ENCODE measurements around the gene XPNPEP2.

DNA sequence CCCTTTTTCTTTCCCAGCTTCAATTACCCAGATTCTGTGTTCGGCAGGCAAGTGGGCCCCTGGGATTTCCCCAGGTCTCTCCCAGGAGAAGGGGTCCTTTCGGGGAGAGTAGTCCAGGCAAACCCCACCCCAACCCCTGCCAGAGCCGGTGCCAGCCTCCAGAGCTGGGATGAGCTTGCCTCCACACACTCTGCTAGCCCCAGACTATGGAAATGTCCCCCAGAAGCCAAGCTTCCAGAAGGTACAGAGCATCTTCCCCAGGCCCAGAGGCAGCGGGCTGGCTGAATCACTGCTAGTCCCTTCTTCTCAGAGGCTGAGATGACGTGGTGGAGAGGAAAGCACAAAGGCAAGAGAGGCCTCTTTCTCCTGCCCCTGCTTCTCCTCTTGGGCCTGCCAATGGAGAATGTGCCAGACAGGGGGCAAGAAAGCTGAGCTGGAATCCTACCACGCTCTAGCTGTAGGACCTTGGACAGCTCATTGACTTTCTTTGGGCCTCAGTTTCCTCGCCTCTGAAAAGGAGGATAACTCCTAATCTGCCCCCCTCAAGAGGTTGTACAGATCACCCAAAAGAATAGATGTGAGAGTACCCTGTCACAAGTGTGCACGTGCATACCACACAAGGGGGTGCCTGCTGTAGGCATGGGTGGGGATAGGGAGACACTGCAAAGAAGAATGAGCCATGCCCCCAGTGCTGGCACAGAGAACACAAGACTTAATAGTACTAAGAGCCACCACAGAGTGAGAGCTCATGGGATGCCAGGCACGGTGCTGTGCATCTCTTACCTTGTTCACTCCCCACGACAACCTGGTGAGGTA, 43.1 kb downstream of the XPNPEP2 start:
- TF ChIP-seq, protein P1, sequence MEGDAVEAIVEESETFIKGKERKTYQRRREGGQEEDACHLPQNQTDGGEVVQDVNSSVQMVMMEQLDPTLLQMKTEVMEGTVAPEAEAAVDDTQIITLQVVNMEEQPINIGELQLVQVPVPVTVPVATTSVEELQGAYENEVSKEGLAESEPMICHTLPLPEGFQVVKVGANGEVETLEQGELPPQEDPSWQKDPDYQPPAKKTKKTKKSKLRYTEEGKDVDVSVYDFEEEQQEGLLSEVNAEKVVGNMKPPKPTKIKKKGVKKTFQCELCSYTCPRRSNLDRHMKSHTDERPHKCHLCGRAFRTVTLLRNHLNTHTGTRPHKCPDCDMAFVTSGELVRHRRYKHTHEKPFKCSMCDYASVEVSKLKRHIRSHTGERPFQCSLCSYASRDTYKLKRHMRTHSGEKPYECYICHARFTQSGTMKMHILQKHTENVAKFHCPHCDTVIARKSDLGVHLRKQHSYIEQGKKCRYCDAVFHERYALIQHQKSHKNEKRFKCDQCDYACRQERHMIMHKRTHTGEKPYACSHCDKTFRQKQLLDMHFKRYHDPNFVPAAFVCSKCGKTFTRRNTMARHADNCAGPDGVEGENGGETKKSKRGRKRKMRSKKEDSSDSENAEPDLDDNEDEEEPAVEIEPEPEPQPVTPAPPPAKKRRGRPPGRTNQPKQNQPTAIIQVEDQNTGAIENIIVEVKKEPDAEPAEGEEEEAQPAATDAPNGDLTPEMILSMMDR (conservative IDR thresholded peaks at IDR 0.05), result no peak
- no peak for TF ChIP-seq EZH2 (IDR thresholded peaks at IDR 0.05; ENCODE audit: low read depth)
